SH-SY5Y (cell line): Measurements from ENCODE around the gene LTBP3.

ENCODE experiments used
- GATA2 ChIP-seq: IDR thresholded peaks from 2 replicates; pipeline ENCODE4 v1.6.1; 2011; ENCODE audit warnings: mild to moderate bottlenecking, low read depth, low read length
- GATA3 ChIP-seq: IDR thresholded peaks from 2 replicates; pipeline ENCODE4 v1.6.1; 2011; ENCODE audit warnings: low read depth, mild to moderate bottlenecking, low read length, moderate library complexity

Gene LTBP3

GRCh38 chr11:65578667-65579066 is 20.5 kb upstream of the LTBP3 start:
- TF ChIP-seq GATA2 (no peak), GATA3 (no peak)

- TF ChIP-seq GATA3 (no peak), GATA2 (no peak)
These were observed 20.0 kb upstream of the LTBP3 start for GRCh38 chr11:65578134-65578533.

- TF ChIP-seq GATA3 (no peak), GATA2 (no peak)
These were observed 19.6 kb upstream of the LTBP3 start for GRCh38 chr11:65577756-65578109.

GRCh38 chr11:65576867-65577755 is 19.0 kb upstream of the LTBP3 start:
- TF ChIP-seq GATA2 = no peak
- no peak for TF ChIP-seq GATA3

GRCh38 chr11:65576232-65576866 is 18.2 kb upstream of the LTBP3 start:
- no peak for TF ChIP-seq GATA3
- no peak for TF ChIP-seq GATA2

GRCh38 chr11:65575568-65576231 is 17.5 kb upstream of the LTBP3 start, which contains the start of gene EHBP1L1:
EHBP1L1 (plus strand) TSS chr11:65576053; CDS start chr11:65576303, 250 bp downstream.
- TF ChIP-seq GATA2 (no peak), GATA3 (no peak)

- TF ChIP-seq GATA3 (no peak), GATA2 (no peak)
These were observed 16.8 kb upstream of the LTBP3 start for GRCh38 chr11:65574811-65575567.

- TF ChIP-seq GATA2 (no peak), GATA3 (no peak)
These were observed 16.1 kb upstream of the LTBP3 start for GRCh38 chr11:65574109-65574810.

- TF ChIP-seq GATA2 (no peak), GATA3 (no peak)
These were observed 15.4 kb upstream of the LTBP3 start for GRCh38 chr11:65573391-65574079.

- TF ChIP-seq GATA3 = no peak
- no peak for TF ChIP-seq GATA2
These were observed 14.3 kb upstream of the LTBP3 start, which contains the start of gene FAM89B for GRCh38 chr11:65572356-65573051. FAM89B (plus strand) TSS chr11:65572538; CDS start chr11:65572670, 132 bp downstream.

GRCh38 chr11:65571940-65572339 is 13.8 kb upstream of the LTBP3 start:
- TF ChIP-seq GATA2 (0 out of 2 replicates have a peak, but pooled peaks have one; percentile 22), GATA3 (no peak)

- TF ChIP-seq GATA2 (no peak), GATA3 (no peak)
These were observed 13.3 kb upstream of the LTBP3 start for GRCh38 chr11:65571420-65571819.
